ENCODE measurements around the gene TGFBR3. TPM values are rescaled to one million over a fixed set of nuclear protein-coding genes. Genes with fewer than 3 reads are reported as not detected.

TGFBR3 gene
- total RNA-seq, 2 experiments from 2014 or later = 5.5 to 7.5 TPM

GRCh38 chr1:91912266-91912665, 26.3 kb upstream of the TGFBR3 start:
- ChIA-PET POLR2A (no interaction called here), CTCF (no interaction called here)
- DNase-seq = no peak
- Mint-ChIP-seq H3K36me3 (ENCODE audit: low read depth) (no peaks in the 10 kb centered on the region), H3K4me3 (no peak overlapping the region), H3K27me3 (peaks cover 4% of the 10 kb centered on the region), H3K4me1 (ENCODE audit: low read depth) (no peaks in the 10 kb centered on the region), H3K9me3 (no peaks in the 10 kb centered on the region), H3K27ac (no peak overlapping the region)
- intact Hi-C loops (cut with micrococcal nuclease) = no loop called here
- ATAC-seq = no peak
- TF ChIP-seq CTCF (IDR thresholded peaks at IDR 0.05) = no peak

GRCh38 chr1:91901231-91901630, 15.3 kb upstream of the TGFBR3 start:
- Mint-ChIP-seq H3K4me3 (no peak overlapping the region), H3K9me3 (no peaks in the 10 kb centered on the region), H3K27ac (no peak overlapping the region), H3K27me3 (peaks cover 1% of the 10 kb centered on the region), H3K4me1 (ENCODE audit: low read depth) (peaks cover 2% of the 10 kb centered on the region), H3K36me3 (ENCODE audit: low read depth) (no peaks in the 10 kb centered on the region)
- DNase-seq (no peak), ATAC-seq (no peak)
- ChIA-PET CTCF (interaction anchor here (0.7 to 1.7 kb wide), 5 partner anchors 10 to 96 kb away, joined by 3 to 5 read pairs (median 3); no protein-coding TSS in a partner anchor), POLR2A (interaction anchor here (0.6 kb wide), 1 partner anchor 362 kb away, joined by 3 read pairs; no protein-coding TSS in a partner anchor)
- intact Hi-C loops (cut with micrococcal nuclease) = no loop called here
- no peak for TF ChIP-seq CTCF (IDR thresholded peaks at IDR 0.05)

GRCh38 chr1:91900562-91900961, 14.6 kb upstream of the TGFBR3 start:
- intact Hi-C loops (cut with micrococcal nuclease) = no loop called here
- Mint-ChIP-seq H3K36me3 (ENCODE audit: low read depth) (no peaks in the 10 kb centered on the region), H3K27ac (no peak overlapping the region), H3K4me1 (ENCODE audit: low read depth) (peaks cover 8% of the 10 kb centered on the region), H3K4me3 (no peak overlapping the region), H3K27me3 (peaks cover 1% of the 10 kb centered on the region), H3K9me3 (no peaks in the 10 kb centered on the region)
- CTCF ChIA-PET = interaction anchor here (1.2 to 1.9 kb wide), 5 partner anchors 9 to 374 kb away, joined by 3 to 5 read pairs (median 4); no protein-coding TSS in a partner anchor
- no peak for TF ChIP-seq CTCF (IDR thresholded peaks at IDR 0.05)
- no peak for ATAC-seq
- POLR2A ChIA-PET = no interaction called here
- DNase-seq = no peak

GRCh38 chr1:91897016-91897415, 11.1 kb upstream of the TGFBR3 start:
- H3K4me3 Mint-ChIP-seq = no peak overlapping the region
- ATAC-seq = no peak
- intact Hi-C loops (cut with micrococcal nuclease) = no loop called here
- no peak for DNase-seq
- no peak overlapping the region for H3K27ac Mint-ChIP-seq
- ChIA-PET POLR2A (no interaction called here), CTCF (interaction anchor here (1.5 to 1.6 kb wide), 2 partner anchors 8 to 13 kb away, joined by 3 to 4 read pairs; no protein-coding TSS in a partner anchor)
- peaks cover 10% of the 10 kb centered on the region for H3K27me3 Mint-ChIP-seq
- no peaks in the 10 kb centered on the region for H3K36me3 Mint-ChIP-seq (ENCODE audit: low read depth)
- peaks cover 16% of the 10 kb centered on the region for H3K4me1 Mint-ChIP-seq (ENCODE audit: low read depth)
- peaks cover 2% of the 10 kb centered on the region for H3K9me3 Mint-ChIP-seq
- TF ChIP-seq CTCF (IDR thresholded peaks at IDR 0.05) = no peak

- ChIA-PET CTCF (interaction anchor here (1.5 to 1.6 kb wide), 2 partner anchors 9 to 12 kb away, joined by 3 to 4 read pairs; no protein-coding TSS in a partner anchor), POLR2A (no interaction called here)
- intact Hi-C loops (cut with micrococcal nuclease) = no loop called here
- Mint-ChIP-seq H3K36me3 (ENCODE audit: low read depth) (no peaks in the 10 kb centered on the region), H3K9me3 (peaks cover 2% of the 10 kb centered on the region), H3K27ac (no peak overlapping the region), H3K4me1 (ENCODE audit: low read depth) (peaks cover 23% of the 10 kb centered on the region), H3K4me3 (no peak overlapping the region), H3K27me3 (peaks cover 10% of the 10 kb centered on the region)
- ATAC-seq (peak; percentile 56), DNase-seq (no peak)
- no peak for TF ChIP-seq CTCF (IDR thresholded peaks at IDR 0.05)
Observed at GRCh38 chr1:91895832-91896556, 10.0 kb upstream of the TGFBR3 start.

All from activated CD8-positive, alpha-beta T cell treated with anti-CD3 and anti-CD28 coated beads for 36 hours (primary cell).